IMR-90 (cell line): ENCODE results near the gene PALLD. TPM values are rescaled to one million over a fixed set of nuclear protein-coding genes. Genes with fewer than 3 reads are reported as not detected.

Source experiments
- ATAC-seq: fragments of 200-7000 bp; cut with Tn5 transposase; 2 replicates; pipeline ENCODE4 v1.9.1; 2020; ENCODE audit warnings: low read depth, mild to moderate bottlenecking, moderate library complexity
- BruUV-seq: library from RNA; stranded (reverse); fragments of 400-500 nt; replicated peaks from 2 replicates; lab custom pipeline; 2021; lab: Mats Ljungman, UMichigan
- CTCF ChIA-PET: fragments of 300-600 bp; formaldehyde crosslinking; extraction: SDS; loops from one replicate; lab custom pipeline; 2021; ENCODE audit warnings: antibody characterized with exemption; lab: Yijun Ruan, JAX
- POLR2A ChIA-PET: fragments of 300-600 bp; sonication (Branson Sonifier 250); formaldehyde crosslinking; loops from one replicate; lab custom pipeline; 2022; ENCODE audit warnings: antibody characterized with exemption; ENCODE audit not compliant: unreplicated experiment; lab: Charles Lee
- DNase-seq: peaks from one replicate; pipeline ENCODE4 v3.0.0; 2013
- H2AFZ ChIP-seq: replicated peaks from 2 replicates; pipeline ENCODE3; 2013; ENCODE audit warnings: low read length, mild to moderate bottlenecking; ENCODE audit not compliant: poor library complexity
- H2AK5ac ChIP-seq: 2 replicates; pipeline ENCODE4 v1.6.1; 2013; ENCODE audit warnings: low read depth, low read length, inconsistent platforms
- H2AK9ac ChIP-seq: replicated peaks from 2 replicates; pipeline ENCODE3; 2013; ENCODE audit warnings: mild to moderate bottlenecking, low read depth, low read length, moderate library complexity; ENCODE audit not compliant: poor library complexity
- H2BK120ac ChIP-seq: 2 replicates; pipeline ENCODE4 v1.6.1; 2013; ENCODE audit warnings: low read depth, low read length, inconsistent platforms
- H2BK15ac ChIP-seq: 3 replicates; pipeline ENCODE4 v1.6.1; 2013; ENCODE audit warnings: low read depth, low read length, inconsistent platforms
- H2BK20ac ChIP-seq: 2 replicates; pipeline ENCODE4 v1.6.1; 2013; ENCODE audit warnings: low read depth, mild to moderate bottlenecking, inconsistent platforms, low read length, moderate library complexity
- H2BK5ac ChIP-seq: 2 replicates; pipeline ENCODE4 v1.6.1; 2013; ENCODE audit warnings: mild to moderate bottlenecking, low read depth, low read length, inconsistent platforms; ENCODE audit not compliant: poor library complexity, severe bottlenecking
- H3K14ac ChIP-seq: replicated peaks from 2 replicates; pipeline ENCODE4 v1.6.1; 2013; ENCODE audit warnings: low read depth, low read length, inconsistent platforms
- H3K18ac ChIP-seq: 2 replicates; pipeline ENCODE4 v1.6.1; 2013; ENCODE audit warnings: low read depth, low read length, control low read depth
- H3K23ac ChIP-seq: 2 replicates; pipeline ENCODE4 v1.6.1; 2013; ENCODE audit warnings: low read depth, low read length, inconsistent platforms
- H3K27ac ChIP-seq: 2 replicates; pipeline ENCODE4 v1.5.1; 2013; ENCODE audit warnings: mild to moderate bottlenecking, control low read depth, low read length; ENCODE audit not compliant: insufficient read depth
- H3K27me3 ChIP-seq: 2 replicates; pipeline ENCODE4 v1.6.1; 2013; ENCODE audit warnings: low read length; ENCODE audit not compliant: control insufficient read depth, insufficient read depth
- H3K36me3 ChIP-seq: 2 replicates; pipeline ENCODE4 v1.6.1; 2013; ENCODE audit warnings: low read length, mixed read lengths; ENCODE audit not compliant: control insufficient read depth, insufficient read depth
- H3K4ac ChIP-seq: 2 replicates; pipeline ENCODE4 v1.6.1; 2013; ENCODE audit warnings: low read depth, low read length, inconsistent platforms
- H3K4me1 ChIP-seq: 2 replicates; pipeline ENCODE4 v1.6.1; 2013; ENCODE audit warnings: low read length, mixed read lengths; ENCODE audit not compliant: control insufficient read depth, insufficient read depth
- H3K4me2 ChIP-seq: 2 replicates; pipeline ENCODE4 v1.6.1; 2013; ENCODE audit warnings: low read depth, mild to moderate bottlenecking, control low read depth, low read length, moderate library complexity
- H3K4me3 ChIP-seq: 2 replicates; pipeline ENCODE4 v1.5.1; 2013; ENCODE audit warnings: low read depth, mild to moderate bottlenecking, control low read depth, low read length, moderate library complexity; ENCODE audit not compliant: insufficient read depth
- H3K56ac ChIP-seq: 2 replicates; pipeline ENCODE4 v1.6.1; 2013; ENCODE audit warnings: low read length, inconsistent platforms; ENCODE audit not compliant: insufficient read depth; ENCODE audit errors: extremely low read depth
- H3K79me1 ChIP-seq, 2 experiments: 2 replicates each; pipeline ENCODE4 v1.6.1; 2013; ENCODE audit warnings: low read length in 2 of 2, inconsistent platforms in 1 of 2, low read depth in 1 of 2
- H3K9ac ChIP-seq: 2 replicates; pipeline ENCODE4 v1.6.1; 2013; ENCODE audit warnings: low read depth, low read length, control low read depth
- H3K9me1 ChIP-seq: 2 replicates; pipeline ENCODE4 v1.6.1; 2013; ENCODE audit warnings: low read length, inconsistent platforms; ENCODE audit not compliant: insufficient read depth
- H3K9me3 ChIP-seq: 2 replicates; pipeline ENCODE4 v1.6.1; 2013; ENCODE audit warnings: low read length; ENCODE audit not compliant: control insufficient read depth, insufficient read depth
- H4K20me1 ChIP-seq: 2 replicates; pipeline ENCODE4 v1.6.1; 2013; ENCODE audit warnings: low read length, inconsistent platforms; ENCODE audit not compliant: insufficient read depth
- H4K5ac ChIP-seq: 2 replicates; pipeline ENCODE4 v1.6.1; 2013; ENCODE audit warnings: mild to moderate bottlenecking, low read depth, low read length, control low read depth
- H4K8ac ChIP-seq, 2 experiments: 2 replicates each; pipeline ENCODE4 v1.6.1; 2013; ENCODE audit warnings: low read depth in 2 of 2, low read length in 2 of 2, control low read depth in 1 of 2, inconsistent platforms in 1 of 2
- H4K91ac ChIP-seq: 2 replicates; pipeline ENCODE4 v1.6.1; 2013; ENCODE audit warnings: low read depth, low read length, inconsistent platforms; ENCODE audit not compliant: insufficient read depth
- MAFK ChIP-seq: IDR thresholded peaks from 2 replicates; pipeline ENCODE4 v1.6.1; 2012; ENCODE audit warnings: low read depth, low read length, improper control_type of control experiment
- NFE2L2 ChIP-seq: fragments of 150-350 bp; IDR thresholded peaks from 2 replicates; pipeline ENCODE4 v1.6.1; 2016; ENCODE audit warnings: low read depth, mild to moderate bottlenecking, low read length
- RCOR1 ChIP-seq: IDR thresholded peaks from 2 replicates; pipeline ENCODE4 v1.6.1; 2012; ENCODE audit warnings: mild to moderate bottlenecking, low read length, improper control_type of control experiment; ENCODE audit not compliant: insufficient replicate concordance
- USF2 ChIP-seq: fragments of 150-350 bp; IDR thresholded peaks from 2 replicates; pipeline ENCODE4 v1.6.1; 2017; ENCODE audit warnings: mild to moderate bottlenecking, antibody characterized with exemption, low read length, low read depth
- WGBS, 2 experiments: methylation state at CpG; one replicate each; pipeline versions ENCODE4 v1.1.5 to v1.1.7; 2013; ENCODE audit warnings: missing lambda C conversion rate in 2 of 2; ENCODE audit not compliant: insufficient read length in 1 of 2; ENCODE audit errors: extremely low coverage in 2 of 2; 5-methylcytosine and 5-hydroxymethylcytosine counted together
- dilution Hi-C: fragments of 300-500 bp; cut with HindIII; formaldehyde crosslinking; loops from one replicate; pipeline ENCODE4 v1.14.3; 2018; ENCODE audit warnings: low sequenced_read_pairs; ENCODE audit not compliant: unreplicated experiment
- in situ Hi-C: fragments of 300-500 bp; cut with MboI; formaldehyde crosslinking; loops from 3 replicates; pipeline ENCODE4 v1.14.3; 2019; ENCODE audit warnings: low sequenced_read_pairs, inconsistent platforms, mixed read lengths
- intact Hi-C: fragments of 100-400 bp; cut with micrococcal nuclease; formaldehyde crosslinking; loops from 2 replicates; pipeline ENCODE4 v1.10.0; 2022
- polyA plus RNA-seq, 3 experiments: library from polyadenylated mRNA; depleted of rRNA; stranded (reverse); fragments of >200 nt; gene quantifications; 2 replicates each; pipeline ENCODE4 v1.2.3, GENCODE V29; 2012; ENCODE audit warnings: low replicate concordance in 1 of 3
- total RNA-seq: library from RNA; depleted of rRNA; stranded (reverse); fragments of >200 nt; gene quantifications from 2 replicates; pipeline ENCODE4 v1.2.3, GENCODE V29; 2012
- TF ChIP-seq, protein P1 (sequence below): fragments of 150-350 bp; IDR thresholded peaks from 2 replicates; pipeline ENCODE4 v1.6.1; 2016; ENCODE audit warnings: low read depth, mild to moderate bottlenecking, low read length, moderate library complexity, borderline replicate concordance

PALLD gene
- total and polyA plus RNA-seq, 2 of the 4 experiments (the other 2 are of a cell fraction) = 91.0 to 91.9 TPM

DNA sequence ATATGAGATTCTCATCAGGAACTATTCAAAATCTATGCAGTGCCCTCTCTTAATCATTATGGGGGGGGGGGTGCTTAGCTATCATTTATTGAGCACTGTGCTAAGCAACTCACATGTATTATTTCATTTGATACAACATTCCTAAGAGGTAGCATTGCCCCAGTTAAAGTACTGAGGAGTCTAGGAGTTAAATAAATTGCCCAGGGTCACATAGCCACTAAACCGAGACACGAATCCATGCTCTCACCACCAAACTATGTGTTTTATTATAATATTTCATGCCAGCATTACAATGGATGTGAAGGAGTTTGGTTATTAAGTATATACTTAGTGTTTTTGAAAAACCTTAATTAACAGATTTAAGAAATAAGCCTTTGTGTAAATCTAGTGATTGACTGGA is 381.8 kb downstream of the PALLD start:
- POLR2A ChIA-PET = no interaction called here
- Histone ChIP-seq H3K14ac (peak overlapping the region; percentile 64; the same call in 1 of the 2 replicates), H3K18ac (no peak overlapping the region), H3K4me3 (no peak overlapping the region), H2AK5ac (no peak overlapping the region), H2AFZ (no peak overlapping the region), H3K23ac (peak overlapping the region; percentile 87; the same call in 1 of the 2 replicates), H3K4ac (peak overlapping the region; percentile 60; the same call in 1 of the 2 replicates), H3K36me3 (peaks cover 27% of the 10 kb centered on the region), H3K9me1 (peaks cover 14% of the 10 kb centered on the region), H3K79me1 (peaks cover 42 to 69% of the 10 kb centered on the region in 2 experiments), H2BK120ac (peak overlapping the region; percentile 76; the same call in 1 of the 2 replicates), H3K56ac (no peak overlapping the region; the same call in 1 of the 2 replicates), H3K27me3 (no peaks in the 10 kb centered on the region), H4K8ac (0 out of 4 replicates have a peak overlapping the region, but pooled peaks of 1 of the 2 experiments have one; percentile 50), H4K20me1 (peaks cover 9% of the 10 kb centered on the region), H3K4me2 (no peak overlapping the region; the same call in 1 of the 2 replicates), H3K4me1 (peaks cover 26% of the 10 kb centered on the region), H2AK9ac (no peak overlapping the region), H3K9me3 (peaks cover 4% of the 10 kb centered on the region), H2BK5ac (peak overlapping the region; percentile 83), H2BK20ac (peak overlapping the region; percentile 85; the same call in 1 of the 2 replicates), H3K27ac (no peak overlapping the region; the same call in 1 of the 2 replicates), H4K5ac (peak overlapping the region; percentile 25; the same call in 1 of the 2 replicates), H4K91ac (no peak overlapping the region), H3K9ac (no peak overlapping the region; the same call in 1 of the 2 replicates), H2BK15ac (no peak overlapping the region; the same call in 2 of the 3 replicates)
- ATAC-seq (no peak), DNase-seq (no peak)
- WGBS, 2 experiments = no CpG with 5 or more reads among the region's 2 CpGs
- no TSS peak for BruUV-seq
- CTCF ChIA-PET = no interaction called here
- TF ChIP-seq RCOR1 (no peak), NFE2L2 (no peak), USF2 (no peak), MAFK (no peak)
- TF ChIP-seq, protein P1, sequence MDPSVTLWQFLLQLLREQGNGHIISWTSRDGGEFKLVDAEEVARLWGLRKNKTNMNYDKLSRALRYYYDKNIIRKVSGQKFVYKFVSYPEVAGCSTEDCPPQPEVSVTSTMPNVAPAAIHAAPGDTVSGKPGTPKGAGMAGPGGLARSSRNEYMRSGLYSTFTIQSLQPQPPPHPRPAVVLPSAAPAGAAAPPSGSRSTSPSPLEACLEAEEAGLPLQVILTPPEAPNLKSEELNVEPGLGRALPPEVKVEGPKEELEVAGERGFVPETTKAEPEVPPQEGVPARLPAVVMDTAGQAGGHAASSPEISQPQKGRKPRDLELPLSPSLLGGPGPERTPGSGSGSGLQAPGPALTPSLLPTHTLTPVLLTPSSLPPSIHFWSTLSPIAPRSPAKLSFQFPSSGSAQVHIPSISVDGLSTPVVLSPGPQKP = no peak
- dilution Hi-C loops (no loop called here), in situ Hi-C loops (no loop called here), intact Hi-C loops (loop anchor here (2.0 kb wide), 1 partner anchor 40 kb away; no protein-coding TSS in a partner anchor)
